T-helper 2 cell treated with Interferon-gamma antibody and Interleukin-4, amounts not matched to agents 5 μg/mL and 100 μg/mL, for 36 hours (primary cell): ENCODE measurements around the gene CFL1.

ENCODE experiments used
- DNase-seq: peaks from one replicate; pipeline ENCODE4 v3.0.0; 2021; ENCODE audit warnings: low spot score
- H3K27ac Mint-ChIP-seq: one replicate; pipeline ENCODE4 v1.8.0; 2021; ENCODE audit warnings: mild to moderate bottlenecking, mixed read lengths
- H3K27me3 Mint-ChIP-seq: one replicate; pipeline ENCODE4 v1.8.0; 2021; ENCODE audit warnings: low read depth, mixed read lengths
- H3K36me3 Mint-ChIP-seq: one replicate; pipeline ENCODE4 v1.8.0; 2021; ENCODE audit warnings: low read depth, mixed read lengths
- H3K4me1 Mint-ChIP-seq: one replicate; pipeline ENCODE4 v1.8.0; 2021; ENCODE audit warnings: low read depth, mixed read lengths
- H3K4me3 Mint-ChIP-seq: one replicate; pipeline ENCODE4 v1.8.0; 2022; ENCODE audit warnings: mild to moderate bottlenecking, moderate library complexity, mixed read lengths
- H3K9me3 Mint-ChIP-seq: one replicate; pipeline ENCODE4 v1.8.0; 2021; ENCODE audit warnings: mixed read lengths

The CFL1 gene

DNA sequence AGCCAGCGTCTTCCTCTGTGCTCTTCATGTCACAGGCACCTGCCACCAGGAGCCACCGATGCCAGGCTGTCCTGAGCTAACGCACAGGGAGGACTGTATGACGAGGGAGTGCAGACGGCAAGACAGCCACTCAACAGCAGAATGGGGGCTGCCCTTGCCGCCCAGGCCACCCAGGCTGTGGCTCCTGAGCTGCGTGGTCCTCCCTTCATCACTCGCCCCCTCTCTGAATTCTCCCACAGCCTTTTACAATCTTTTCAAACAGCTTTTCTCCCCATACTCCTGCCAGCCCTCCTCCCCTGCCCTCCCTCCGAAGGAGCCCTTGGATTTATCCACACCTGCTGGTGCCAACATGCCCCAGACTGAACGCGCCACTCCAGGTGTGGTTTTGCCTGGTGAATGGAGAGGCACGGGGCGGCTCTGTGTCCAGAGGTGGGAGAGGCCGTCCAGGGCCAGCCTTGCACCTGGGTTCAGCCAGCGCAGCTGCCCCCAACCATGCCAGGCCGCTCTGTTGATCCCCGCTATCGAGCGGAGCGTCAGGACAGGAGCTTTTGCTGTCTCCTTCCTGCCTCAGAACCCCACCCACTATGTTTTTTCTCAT lies 49.1 kb downstream of the CFL1 start:
- peaks cover 28% of the 10 kb centered on the region for H3K27me3 Mint-ChIP-seq

DNA sequence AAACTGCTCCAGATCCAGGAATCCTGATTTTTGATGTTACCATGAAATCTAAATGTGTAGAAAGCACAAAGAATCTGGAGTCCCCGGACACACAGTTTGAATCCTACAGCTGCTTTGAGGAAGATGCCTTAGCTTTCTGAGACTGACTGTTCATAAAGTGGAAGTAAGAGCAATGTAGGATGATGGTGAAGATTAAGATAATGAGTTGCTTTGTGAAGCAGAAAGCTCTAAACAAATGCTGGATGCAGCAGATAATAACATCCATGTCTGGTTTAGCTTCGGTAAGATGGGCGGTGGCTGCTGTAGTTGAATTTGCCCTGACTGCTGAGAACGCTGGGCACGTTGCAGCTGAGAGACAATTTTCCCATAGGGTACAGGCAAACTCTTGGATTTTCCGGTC lies 51.0 kb downstream of the CFL1 start:
- H3K27me3 Mint-ChIP-seq: peaks cover 34% of the 10 kb centered on the region
- no peak for DNase-seq
- H3K4me1 Mint-ChIP-seq: peaks cover 2% of the 10 kb centered on the region
- no peaks in the 10 kb centered on the region for H3K36me3 Mint-ChIP-seq
- no peaks in the 10 kb centered on the region for H3K9me3 Mint-ChIP-seq
- no peak overlapping the region for H3K4me3 Mint-ChIP-seq
- no peak overlapping the region for H3K27ac Mint-ChIP-seq

More for the DNA sequence above, 49.1 kb downstream of the CFL1 start:
- H3K27ac Mint-ChIP-seq: no peak overlapping the region
- no peak overlapping the region for H3K4me3 Mint-ChIP-seq
- no peaks in the 10 kb centered on the region for H3K36me3 Mint-ChIP-seq
- H3K4me1 Mint-ChIP-seq: peaks cover 2% of the 10 kb centered on the region
- DNase-seq: no peak
- no peaks in the 10 kb centered on the region for H3K9me3 Mint-ChIP-seq
